Stomach (tissue), 9 donors: ENCODE measurements around the gene IFIH1. TPM values are rescaled to one million over a fixed set of nuclear protein-coding genes. Genes with fewer than 3 reads are reported as not detected.

Experiments used
- DNase-seq, 2 donors: peaks; one replicate each; pipeline versions ENCODE4 v3.0.0 to v3.0.0-alpha.2; 2013 to 2019
- H3K27ac ChIP-seq, 5 donors: fragments of 200-600 bp in 4 of 5; sonication (generic) in 4 of 5; one replicate each; pipeline ENCODE4 v1.5.1; 2013 to 2019; ENCODE audit warnings: mild to moderate bottlenecking in 1 of 5, moderate library complexity in 1 of 5
- H3K27me3 ChIP-seq, 3 donors: fragments of 200-600 bp; sonication (generic); one replicate each; pipeline ENCODE4 v1.5.1; 2017 to 2019; ENCODE audit warnings: mixed run types in 1 of 3
- H3K36me3 ChIP-seq, 4 donors: fragments of 200-600 bp; sonication (generic); 1 replicate in 3 of 4; 2 replicates in 1 of 4; pipeline ENCODE4 v1.5.1; 2016 to 2019
- H3K4me1 ChIP-seq, 4 donors: fragments of 200-600 bp; sonication (generic); one replicate each; pipeline ENCODE4 v1.5.1; 2016 to 2019
- H3K4me3 ChIP-seq, 4 donors: fragments of 200-600 bp; sonication (generic) in 3 of 4; one replicate each; pipeline ENCODE4 v1.5.1; 2016 to 2019; ENCODE audit warnings: mild to moderate bottlenecking in 1 of 4
- H3K9me3 ChIP-seq, 4 donors: fragments of 200-600 bp; sonication (generic); one replicate each; pipeline ENCODE4 v1.5.1; 2016 to 2019
- EP300 ChIP-seq: sonication (generic); formaldehyde crosslinking; IDR thresholded peaks from one replicate; pipeline ENCODE4 v1.6.1; 2017; ENCODE audit warnings: antibody characterized with exemption
- POLR2A ChIP-seq, 4 donors: fragments of 450-650 bp; IDR thresholded peaks; one replicate each; pipeline ENCODE4 v1.6.1; 2016; ENCODE audit warnings: antibody characterized with exemption in 4 of 4, control low read depth in 2 of 4, mild to moderate bottlenecking in 1 of 4, moderate library complexity in 1 of 4
- POLR2AphosphoS5 ChIP-seq, 3 donors: sonication (generic); formaldehyde crosslinking; IDR thresholded peaks; one replicate each; pipeline ENCODE4 v1.6.1; 2016; ENCODE audit warnings: antibody characterized with exemption in 3 of 3
- WGBS, 5 donors: extraction: QIAGEN DNeasy Blood & Tissue Kit in 3 of 5; methylation state at CpG; one replicate each; pipeline versions ENCODE4 v1.1.5 to v1.1.7; 2013 to 2018; 5-methylcytosine and 5-hydroxymethylcytosine counted together
- intact Hi-C: fragments of 100-400 bp; cut with DNase I; formaldehyde crosslinking; loops from one replicate; pipeline ENCODE4 v1.15.1; 2023; ENCODE audit warnings: low total_unique reads
- polyA plus RNA-seq, 3 donors: library from polyadenylated mRNA; stranded (reverse); fragments of 200-250 nt; gene quantifications; one replicate each; pipeline ENCODE4 v1.2.3, GENCODE V29; 2013
- total RNA-seq, 5 donors: library from RNA; depleted of rRNA; stranded (reverse); fragments of >200 nt; gene quantifications; one replicate each; pipeline versions ENCODE4 v1.1.0 to v1.2.3, GENCODE V29; 2014 to 2016
- TF ChIP-seq, protein P1 (sequence below), 7 experiments: fragments of 450-650 bp in 4 of 7; fragments of 200-600 bp in 3 of 7; sonication (generic) in 3 of 7; IDR thresholded peaks; one replicate each; pipeline ENCODE4 v1.5.1; 2016 to 2019; ENCODE audit warnings: antibody characterized with exemption in 7 of 7, control low read depth in 2 of 7, mild to moderate bottlenecking in 1 of 7
- donor health status: healthy with polysubstance abuse.
- donor health status: Bipolar disorder and iron deficiency.
- donor health status: healthy.

IFIH1 gene
- total and polyA plus RNA-seq, 8 donors = 2.6 to 37.5 (median 10.1) TPM

DNA sequence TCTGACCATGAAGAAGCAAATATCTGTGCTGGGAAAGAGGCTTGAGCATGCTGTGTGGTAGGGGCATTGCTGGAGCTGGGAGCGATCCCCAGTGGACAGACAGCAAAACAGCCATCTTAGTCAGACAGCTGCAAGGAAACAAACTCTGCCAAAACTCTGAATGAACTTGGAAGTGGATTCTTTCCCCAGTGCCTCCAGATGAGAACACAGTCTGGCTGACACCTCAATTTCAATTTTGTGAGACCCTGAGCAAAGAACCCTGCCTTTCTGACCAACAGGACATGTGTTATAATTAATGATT is 52.1 kb downstream of the IFIH1 start:
- TF ChIP-seq POLR2AphosphoS5 (IDR thresholded peaks at IDR 0.05) (no peak), POLR2A (IDR thresholded peaks at IDR 0.05) (no peak), EP300 (no peak)
- TF ChIP-seq, protein P1, sequence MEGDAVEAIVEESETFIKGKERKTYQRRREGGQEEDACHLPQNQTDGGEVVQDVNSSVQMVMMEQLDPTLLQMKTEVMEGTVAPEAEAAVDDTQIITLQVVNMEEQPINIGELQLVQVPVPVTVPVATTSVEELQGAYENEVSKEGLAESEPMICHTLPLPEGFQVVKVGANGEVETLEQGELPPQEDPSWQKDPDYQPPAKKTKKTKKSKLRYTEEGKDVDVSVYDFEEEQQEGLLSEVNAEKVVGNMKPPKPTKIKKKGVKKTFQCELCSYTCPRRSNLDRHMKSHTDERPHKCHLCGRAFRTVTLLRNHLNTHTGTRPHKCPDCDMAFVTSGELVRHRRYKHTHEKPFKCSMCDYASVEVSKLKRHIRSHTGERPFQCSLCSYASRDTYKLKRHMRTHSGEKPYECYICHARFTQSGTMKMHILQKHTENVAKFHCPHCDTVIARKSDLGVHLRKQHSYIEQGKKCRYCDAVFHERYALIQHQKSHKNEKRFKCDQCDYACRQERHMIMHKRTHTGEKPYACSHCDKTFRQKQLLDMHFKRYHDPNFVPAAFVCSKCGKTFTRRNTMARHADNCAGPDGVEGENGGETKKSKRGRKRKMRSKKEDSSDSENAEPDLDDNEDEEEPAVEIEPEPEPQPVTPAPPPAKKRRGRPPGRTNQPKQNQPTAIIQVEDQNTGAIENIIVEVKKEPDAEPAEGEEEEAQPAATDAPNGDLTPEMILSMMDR (IDR thresholded peaks at IDR 0.05) = no peak
- no peaks in the 10 kb centered on the region for H3K9me3 ChIP-seq
- H3K4me3 ChIP-seq = no peak overlapping the region
- intact Hi-C loops = no loop called here
- H3K27ac ChIP-seq = no peak overlapping the region
- no peak for DNase-seq
- no peaks in the 10 kb centered on the region for H3K27me3 ChIP-seq
- peaks cover 0 to 65% (median 41%) of the 10 kb centered on the region in 4 donors for H3K36me3 ChIP-seq
- 87 to 97% (median 94%) methylated on average over 1 of the region's 1 CpG for WGBS, 5 donors
- H3K4me1 ChIP-seq = peaks cover 0 to 9% (median 4%) of the 10 kb centered on the region in 4 donors

DNA sequence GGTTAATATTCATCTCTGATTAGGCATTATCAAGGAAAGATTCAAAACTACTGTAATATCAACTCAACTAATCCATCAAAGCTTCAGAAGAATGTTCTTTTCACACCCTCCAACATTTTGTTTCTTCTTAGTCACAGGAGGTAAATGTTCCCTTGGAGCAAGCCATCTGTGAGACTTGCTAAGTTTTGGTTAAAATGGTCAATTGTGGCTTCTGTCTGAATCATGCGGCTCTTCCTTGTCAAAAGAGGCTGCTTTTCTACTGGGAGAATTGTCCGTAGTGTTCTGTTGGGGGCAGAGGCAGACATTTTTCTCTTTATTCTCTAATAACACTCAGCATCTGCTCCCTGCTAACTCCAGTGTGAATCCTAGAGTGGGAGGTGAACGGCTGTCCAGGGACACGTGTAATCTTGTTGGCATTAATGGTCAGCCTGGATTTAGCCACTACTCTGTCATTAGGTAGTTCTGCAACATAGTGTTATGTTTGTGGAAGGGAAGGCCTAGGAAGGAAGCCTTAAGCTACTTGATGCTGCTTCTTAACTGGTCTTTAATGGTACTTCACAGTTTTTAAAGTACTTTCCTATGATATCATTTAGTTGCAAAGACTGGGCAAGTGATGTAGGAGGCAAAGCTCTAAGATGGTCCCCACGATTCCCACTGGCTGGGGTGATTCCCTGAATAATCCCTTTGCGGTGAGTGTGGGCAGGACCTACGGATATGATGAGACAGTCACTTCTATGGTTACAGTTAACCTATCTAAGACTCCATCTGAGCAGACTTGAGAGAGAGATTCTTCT is 52.6 kb downstream of the IFIH1 start:
- no peak overlapping the region for H3K27ac ChIP-seq
- WGBS, 5 donors = 90 to 94% (median 92%) methylated on average over 7 of the region's 7 CpGs
- peaks cover 0 to 12% (median 8%) of the 10 kb centered on the region in 4 donors for H3K4me1 ChIP-seq
- H3K9me3 ChIP-seq = no peaks in the 10 kb centered on the region
- H3K27me3 ChIP-seq = no peaks in the 10 kb centered on the region
- no peak overlapping the region for H3K4me3 ChIP-seq
- DNase-seq = no peak
- TF ChIP-seq EP300 = no peak
- TF ChIP-seq, protein P1 (IDR thresholded peaks at IDR 0.05) = no peak
- no peak for TF ChIP-seq POLR2A (IDR thresholded peaks at IDR 0.05)
- no peak for TF ChIP-seq POLR2AphosphoS5 (IDR thresholded peaks at IDR 0.05)
- intact Hi-C loops = no loop called here
- peaks cover 0 to 60% (median 35%) of the 10 kb centered on the region in 4 donors for H3K36me3 ChIP-seq

DNA sequence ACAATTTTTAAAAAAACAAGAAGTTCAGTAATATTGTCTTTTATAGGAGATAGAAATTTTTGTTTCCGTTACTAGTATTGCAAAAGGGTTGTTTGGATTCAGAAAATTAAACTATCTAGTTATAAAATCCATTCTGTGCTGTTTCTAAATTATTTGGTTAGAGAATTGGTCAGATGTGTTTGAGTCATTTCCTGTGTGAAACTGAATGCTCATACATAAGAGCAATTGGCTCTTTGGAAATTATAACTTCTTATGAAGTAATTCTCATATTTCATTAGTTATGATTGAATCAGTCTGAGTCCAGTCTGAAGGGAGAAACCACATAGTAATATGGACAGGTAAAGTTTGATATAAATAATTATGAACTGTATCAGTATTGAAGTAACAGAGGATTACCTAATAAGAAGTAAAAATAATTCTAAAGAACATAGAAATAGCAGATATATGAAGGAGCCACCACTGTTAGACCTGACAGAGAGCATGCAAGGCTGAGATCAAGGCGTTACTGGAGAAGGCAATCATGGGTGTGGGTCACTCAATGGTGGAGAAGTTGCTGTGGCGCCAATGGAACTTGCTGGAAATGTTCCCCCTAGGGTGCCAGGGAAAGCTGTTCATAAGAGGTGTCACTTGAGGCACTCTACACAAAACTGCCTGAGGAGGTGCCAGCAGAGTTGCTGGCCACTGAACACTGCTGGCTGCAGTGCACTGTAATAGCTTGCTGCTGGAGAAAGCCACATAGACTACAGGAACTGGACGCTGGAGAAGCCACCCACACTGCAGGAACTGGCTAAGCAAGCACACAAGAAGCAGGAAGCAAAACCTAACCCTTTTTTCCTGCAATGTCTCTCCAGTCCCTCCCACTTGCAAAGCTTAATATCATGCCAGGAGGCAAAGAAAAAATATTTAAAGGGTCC is 57.2 kb downstream of the IFIH1 start:
- intact Hi-C loops = no loop called here
- no peak overlapping the region for H3K4me3 ChIP-seq
- WGBS, 5 donors = 49 to 65% (median 63%) methylated on average over 4 of the region's 4 CpGs
- H3K27ac ChIP-seq = peak overlapping the region in 2 of 5 donors; percentile 51 to 63
- no peaks in the 10 kb centered on the region for H3K27me3 ChIP-seq
- H3K9me3 ChIP-seq = no peaks in the 10 kb centered on the region
- peaks cover 0 to 17% (median 9%) of the 10 kb centered on the region in 4 donors for H3K36me3 ChIP-seq
- no peak for TF ChIP-seq POLR2A (IDR thresholded peaks at IDR 0.05)
- peak in 1 of 3 donors; percentile 6 for TF ChIP-seq POLR2AphosphoS5 (IDR thresholded peaks at IDR 0.05)
- DNase-seq = peak; percentile 26 to 51
- peaks cover 0 to 12% (median 10%) of the 10 kb centered on the region in 4 donors for H3K4me1 ChIP-seq

DNA sequence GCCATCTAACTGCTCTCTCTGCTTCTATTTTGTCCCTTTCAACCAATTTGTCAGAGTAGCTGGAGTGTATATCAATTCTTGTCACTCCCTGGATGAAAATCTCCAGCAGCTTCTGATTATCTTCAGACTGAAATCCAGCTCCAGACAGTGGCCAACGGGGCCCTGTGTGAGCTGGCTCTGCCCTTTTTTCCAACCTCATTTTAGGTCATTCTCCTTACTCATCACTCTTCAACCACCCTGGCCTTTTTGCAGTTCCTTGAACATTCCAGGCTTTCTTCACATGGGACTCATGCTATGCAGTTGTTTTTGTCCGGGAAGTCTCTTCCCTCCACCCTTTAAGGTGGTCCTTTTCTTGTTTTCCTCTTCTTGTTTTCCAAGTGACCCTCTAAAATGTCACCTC is 59.8 kb downstream of the IFIH1 start:
- Histone ChIP-seq H3K27ac (no peak overlapping the region), H3K4me1 (peaks cover 0 to 12% (median 10%) of the 10 kb centered on the region in 4 donors), H3K36me3 (no peaks in the 10 kb centered on the region), H3K27me3 (no peaks in the 10 kb centered on the region), H3K4me3 (no peak overlapping the region), H3K9me3 (no peaks in the 10 kb centered on the region)
- 72 to 90% (median 88%) methylated on average over 2 of the region's 2 CpGs for whole genome bisulfite sequencing, 5 donors
- no peak for DNase-seq
- TF ChIP-seq POLR2A (IDR thresholded peaks at IDR 0.05) (no peak), EP300 (no peak), POLR2AphosphoS5 (IDR thresholded peaks at IDR 0.05) (no peak)
- TF ChIP-seq, protein P1 (IDR thresholded peaks at IDR 0.05) = no peak
- intact Hi-C loops = no loop called here
